PC-9 (cell line): Measurements from ENCODE around the gene NPB.

Experiments
- EZH2 ChIP-seq: fragments of 200-600 bp; sonication (generic); IDR thresholded peaks from 2 replicates; pipeline ENCODE4 v1.8.0; 2017; ENCODE audit warnings: antibody characterized with exemption, low read depth
- TF ChIP-seq, protein P1 (sequence below): fragments of 200-600 bp; sonication (generic); conservative IDR thresholded peaks from 2 replicates; pipeline ENCODE4 v1.6.1; 2017; ENCODE audit warnings: mixed run types, antibody characterized with exemption, mild to moderate bottlenecking, moderate library complexity

DNA sequence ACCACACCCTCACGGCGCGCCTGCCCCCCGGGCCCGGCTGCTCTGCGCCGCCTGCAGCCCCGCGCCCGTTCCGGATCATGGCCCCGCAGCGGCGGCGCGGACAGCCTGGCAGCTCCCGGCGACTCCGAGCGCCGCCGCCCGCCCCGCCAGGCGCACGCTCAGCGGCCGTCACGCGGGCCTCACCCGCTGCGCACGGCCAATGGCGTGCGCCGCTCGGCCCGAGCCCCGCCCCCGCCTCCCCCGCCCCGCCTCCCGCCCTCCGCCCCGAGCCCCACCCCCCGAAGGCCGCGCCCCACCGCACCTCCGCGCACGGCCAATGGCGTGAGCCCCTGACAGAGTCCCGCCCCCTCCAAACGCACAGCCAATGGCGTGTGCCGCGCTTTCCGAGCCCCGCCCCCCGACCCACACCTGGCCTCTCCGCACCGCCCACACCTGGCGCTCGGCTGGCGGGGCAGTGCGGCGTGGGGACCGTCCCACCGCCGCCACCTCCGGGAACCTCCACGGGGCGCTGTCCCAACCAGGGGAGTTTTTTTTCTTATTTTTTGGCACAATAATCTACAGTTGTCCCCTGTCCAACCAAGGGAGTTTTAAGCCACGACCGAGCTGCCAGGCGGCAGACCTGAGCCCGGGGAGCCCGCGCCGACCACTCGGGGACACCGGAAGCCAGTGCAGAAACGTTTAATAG lies 9.4 kb downstream of the NPB start, which contains the start of gene PCYT2:
- no peak for TF ChIP-seq EZH2
- TF ChIP-seq, protein P1, sequence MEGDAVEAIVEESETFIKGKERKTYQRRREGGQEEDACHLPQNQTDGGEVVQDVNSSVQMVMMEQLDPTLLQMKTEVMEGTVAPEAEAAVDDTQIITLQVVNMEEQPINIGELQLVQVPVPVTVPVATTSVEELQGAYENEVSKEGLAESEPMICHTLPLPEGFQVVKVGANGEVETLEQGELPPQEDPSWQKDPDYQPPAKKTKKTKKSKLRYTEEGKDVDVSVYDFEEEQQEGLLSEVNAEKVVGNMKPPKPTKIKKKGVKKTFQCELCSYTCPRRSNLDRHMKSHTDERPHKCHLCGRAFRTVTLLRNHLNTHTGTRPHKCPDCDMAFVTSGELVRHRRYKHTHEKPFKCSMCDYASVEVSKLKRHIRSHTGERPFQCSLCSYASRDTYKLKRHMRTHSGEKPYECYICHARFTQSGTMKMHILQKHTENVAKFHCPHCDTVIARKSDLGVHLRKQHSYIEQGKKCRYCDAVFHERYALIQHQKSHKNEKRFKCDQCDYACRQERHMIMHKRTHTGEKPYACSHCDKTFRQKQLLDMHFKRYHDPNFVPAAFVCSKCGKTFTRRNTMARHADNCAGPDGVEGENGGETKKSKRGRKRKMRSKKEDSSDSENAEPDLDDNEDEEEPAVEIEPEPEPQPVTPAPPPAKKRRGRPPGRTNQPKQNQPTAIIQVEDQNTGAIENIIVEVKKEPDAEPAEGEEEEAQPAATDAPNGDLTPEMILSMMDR, result no peak; the same call in 1 of the 2 replicates
